Activated CD4-positive, alpha-beta memory T cell treated with anti-CD3 and anti-CD28 coated beads for 36 hours (primary cell): ENCODE data around the gene QSOX2. TPM values are rescaled to one million over a fixed set of nuclear protein-coding genes. Genes with fewer than 3 reads are reported as not detected.

ENCODE experiments used
- CTCF ChIA-PET: fragments of 350-600 bp; sonication (Branson Sonifier 250); formaldehyde crosslinking; loops from one replicate; lab custom pipeline; 2021; ENCODE audit warnings: antibody characterized with exemption, inconsistent platforms; lab: Charles Lee
- POLR2A ChIA-PET: fragments of 350-600 bp; sonication (Branson Sonifier 250); formaldehyde crosslinking; loops from one replicate; lab custom pipeline; 2021; ENCODE audit warnings: antibody characterized with exemption; lab: Charles Lee
- DNase-seq: peaks from one replicate; pipeline ENCODE4 v3.0.0-alpha.2; 2020
- H3K27ac Mint-ChIP-seq: one replicate; pipeline ENCODE4 v1.8.0; 2021; ENCODE audit warnings: mixed read lengths
- H3K27me3 Mint-ChIP-seq: one replicate; pipeline ENCODE4 v1.8.0; 2021; ENCODE audit warnings: mixed read lengths
- H3K36me3 Mint-ChIP-seq: one replicate; pipeline ENCODE4 v1.8.0; 2021; ENCODE audit warnings: mixed read lengths
- H3K4me1 Mint-ChIP-seq: one replicate; pipeline ENCODE4 v1.8.0; 2021; ENCODE audit warnings: low read depth, mixed read lengths
- H3K4me3 Mint-ChIP-seq: one replicate; pipeline ENCODE4 v1.8.0; 2021; ENCODE audit warnings: mild to moderate bottlenecking, mixed read lengths
- H3K9me3 Mint-ChIP-seq: one replicate; pipeline ENCODE4 v1.8.0; 2021; ENCODE audit warnings: mixed read lengths
- intact Hi-C: fragments of 100-400 bp; cut with micrococcal nuclease; formaldehyde crosslinking; loops from one replicate; pipeline ENCODE4 v1.15.1; 2023
- total RNA-seq, 2 experiments: library from RNA; stranded (reverse); gene quantifications; one replicate each; pipeline ENCODE4 v1.2.3, GENCODE V29; 2021

QSOX2 gene
- total RNA-seq, 2 experiments from 2014 or later, result 19.0 to 19.4 TPM

DNA sequence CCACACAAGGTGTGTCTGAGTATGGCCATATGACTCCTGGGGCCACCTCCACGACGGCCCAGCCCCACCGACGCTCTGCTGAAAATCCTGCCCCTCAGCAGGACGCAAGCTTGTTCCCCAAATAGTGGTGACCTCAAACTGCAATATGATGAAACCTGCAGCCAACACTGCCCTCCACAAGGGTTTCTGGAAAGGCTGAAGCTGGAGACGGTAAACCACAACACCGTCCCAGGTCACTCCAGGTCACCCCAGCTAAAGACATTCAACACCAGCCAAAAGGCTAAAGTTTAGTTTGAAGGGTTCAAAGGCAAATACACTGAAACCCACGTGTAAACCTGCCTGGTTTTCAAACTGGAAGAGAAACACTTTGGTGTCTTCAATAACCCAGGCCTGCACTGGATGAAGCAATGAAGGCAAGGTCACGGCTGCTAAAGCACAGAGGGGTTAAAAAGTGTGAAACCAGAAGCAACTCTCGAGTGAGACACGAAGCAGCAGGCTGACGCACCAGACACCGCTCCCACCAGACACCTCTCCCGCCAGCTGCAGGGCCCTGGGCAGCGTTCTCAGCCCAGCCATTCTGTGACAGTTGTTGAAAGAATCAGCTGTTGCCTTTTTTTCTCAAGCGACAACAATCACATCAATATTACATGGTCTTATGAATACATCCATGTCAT lies 38.9 kb downstream of the QSOX2 start:
- ChIA-PET POLR2A (no interaction called here), CTCF (interaction anchor here (0.6 to 1.5 kb wide), 3 partner anchors 10 to 236 kb away, joined by 4 to 7 read pairs (median 4); no protein-coding TSS in a partner anchor)
- H3K36me3 Mint-ChIP-seq, result peaks cover 10% of the 10 kb centered on the region
- no peak for DNase-seq
- H3K27me3 Mint-ChIP-seq, result peaks cover 13% of the 10 kb centered on the region
- H3K4me3 Mint-ChIP-seq, result no peak overlapping the region
- no peaks in the 10 kb centered on the region for H3K4me1 Mint-ChIP-seq
- no peaks in the 10 kb centered on the region for H3K9me3 Mint-ChIP-seq
- intact Hi-C loops, result no loop called here
- H3K27ac Mint-ChIP-seq, result no peak overlapping the region

- ChIA-PET POLR2A (no interaction called here), CTCF (interaction anchor here (1.0 to 1.5 kb wide), 2 partner anchors 9 to 19 kb away, joined by 4 to 7 read pairs; no protein-coding TSS in a partner anchor)
- Mint-ChIP-seq H3K27ac (no peak overlapping the region), H3K4me1 (no peaks in the 10 kb centered on the region), H3K4me3 (no peak overlapping the region), H3K9me3 (no peaks in the 10 kb centered on the region), H3K27me3 (peaks cover 21% of the 10 kb centered on the region), H3K36me3 (peaks cover 10% of the 10 kb centered on the region)
- intact Hi-C loops, result no loop called here
- no peak for DNase-seq
Observed at GRCh38 chr9:136205707-136205992, 40.0 kb downstream of the QSOX2 start.

DNA sequence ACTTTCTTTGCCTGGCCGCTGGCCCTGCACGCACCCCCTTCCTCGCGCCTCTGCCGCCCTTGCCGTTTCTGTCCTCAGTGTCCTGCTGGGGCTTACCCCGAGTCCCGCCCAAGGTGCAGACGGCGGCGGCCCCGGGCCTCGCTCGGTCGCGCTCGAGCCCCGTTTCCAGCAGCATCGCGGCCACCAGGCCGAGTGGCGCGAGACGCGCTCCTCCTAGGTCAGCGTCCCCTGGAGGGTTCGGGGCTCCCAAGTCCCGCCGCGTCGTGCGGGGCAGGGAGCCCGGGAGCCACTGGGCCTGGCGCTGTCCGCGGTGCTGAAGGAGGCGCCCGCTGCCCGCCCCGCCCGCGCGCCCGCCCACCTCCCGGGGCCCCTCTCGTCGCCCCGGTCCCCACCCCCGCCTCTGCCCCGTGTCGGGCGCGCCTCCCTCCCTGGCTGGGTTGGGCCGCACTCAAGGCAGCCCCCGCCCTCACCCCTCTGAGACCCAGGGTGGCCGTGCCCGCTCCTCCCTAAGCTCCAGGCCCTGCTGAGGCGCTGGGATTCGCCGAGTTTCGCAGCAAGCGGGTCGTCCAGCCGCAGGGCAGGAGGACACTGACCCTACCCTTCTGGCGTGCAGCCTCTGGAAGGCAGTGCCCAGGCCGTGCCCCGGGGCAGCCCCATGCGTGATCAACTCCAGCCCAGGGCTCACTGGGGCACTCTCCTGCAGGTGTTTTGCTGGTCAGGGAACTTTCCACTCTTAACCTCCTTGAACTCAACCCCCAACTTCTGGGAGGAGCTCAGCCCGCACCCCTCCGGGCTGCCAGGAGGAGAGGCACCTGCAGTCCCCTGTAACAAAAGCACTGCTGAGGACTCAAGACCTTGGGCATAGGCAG lies 40.5 kb downstream of the QSOX2 start, which contains the start of gene LHX3:
LHX3 (minus strand) TSS at position 291 of the 869 bp plus-strand sequence; CDS start at position 175, 116 bp downstream.
- peak; percentile 28 for DNase-seq
- H3K9me3 Mint-ChIP-seq, result no peaks in the 10 kb centered on the region
- H3K36me3 Mint-ChIP-seq, result peaks cover 10% of the 10 kb centered on the region
- intact Hi-C loops, result no loop called here
- peaks cover 26% of the 10 kb centered on the region for H3K27me3 Mint-ChIP-seq
- no peak within 1 kb of the TSS for H3K4me3 Mint-ChIP-seq
- no peak within 1 kb of the TSS for H3K27ac Mint-ChIP-seq
- no peaks in the 10 kb centered on the region for H3K4me1 Mint-ChIP-seq
- CTCF ChIA-PET, result interaction anchor here (1.5 kb wide), 1 partner anchor 8 kb away, joined by 4 read pairs; no protein-coding TSS in a partner anchor
- POLR2A ChIA-PET, result no interaction called here

GRCh38 chr9:136204145-136204805 lies 41.3 kb downstream of the QSOX2 start:
- Mint-ChIP-seq H3K4me3 (no peak overlapping the region), H3K27ac (no peak overlapping the region), H3K36me3 (peaks cover 8% of the 10 kb centered on the region), H3K4me1 (no peaks in the 10 kb centered on the region), H3K9me3 (no peaks in the 10 kb centered on the region), H3K27me3 (peaks cover 29% of the 10 kb centered on the region)
- no peak for DNase-seq
- CTCF ChIA-PET, result no interaction called here
- intact Hi-C loops, result no loop called here
- POLR2A ChIA-PET, result no interaction called here

GRCh38 chr9:136203408-136204144 lies 42.0 kb downstream of the QSOX2 start:
- Mint-ChIP-seq H3K4me3 (no peak overlapping the region), H3K9me3 (no peaks in the 10 kb centered on the region), H3K36me3 (peaks cover 5% of the 10 kb centered on the region), H3K27me3 (peaks cover 29% of the 10 kb centered on the region), H3K27ac (no peak overlapping the region), H3K4me1 (no peaks in the 10 kb centered on the region)
- DNase-seq, result no peak
- CTCF ChIA-PET, result no interaction called here
- intact Hi-C loops, result no loop called here
- POLR2A ChIA-PET, result no interaction called here

GRCh38 chr9:136202454-136203407 lies 42.9 kb downstream of the QSOX2 start:
- no peak overlapping the region for H3K27ac Mint-ChIP-seq
- H3K9me3 Mint-ChIP-seq, result no peaks in the 10 kb centered on the region
- no peaks in the 10 kb centered on the region for H3K4me1 Mint-ChIP-seq
- ChIA-PET POLR2A (no interaction called here), CTCF (no interaction called here)
- no peak for DNase-seq
- H3K27me3 Mint-ChIP-seq, result peaks cover 37% of the 10 kb centered on the region
- peaks cover 1% of the 10 kb centered on the region for H3K36me3 Mint-ChIP-seq
- no peak overlapping the region for H3K4me3 Mint-ChIP-seq
- intact Hi-C loops, result no loop called here

DNA sequence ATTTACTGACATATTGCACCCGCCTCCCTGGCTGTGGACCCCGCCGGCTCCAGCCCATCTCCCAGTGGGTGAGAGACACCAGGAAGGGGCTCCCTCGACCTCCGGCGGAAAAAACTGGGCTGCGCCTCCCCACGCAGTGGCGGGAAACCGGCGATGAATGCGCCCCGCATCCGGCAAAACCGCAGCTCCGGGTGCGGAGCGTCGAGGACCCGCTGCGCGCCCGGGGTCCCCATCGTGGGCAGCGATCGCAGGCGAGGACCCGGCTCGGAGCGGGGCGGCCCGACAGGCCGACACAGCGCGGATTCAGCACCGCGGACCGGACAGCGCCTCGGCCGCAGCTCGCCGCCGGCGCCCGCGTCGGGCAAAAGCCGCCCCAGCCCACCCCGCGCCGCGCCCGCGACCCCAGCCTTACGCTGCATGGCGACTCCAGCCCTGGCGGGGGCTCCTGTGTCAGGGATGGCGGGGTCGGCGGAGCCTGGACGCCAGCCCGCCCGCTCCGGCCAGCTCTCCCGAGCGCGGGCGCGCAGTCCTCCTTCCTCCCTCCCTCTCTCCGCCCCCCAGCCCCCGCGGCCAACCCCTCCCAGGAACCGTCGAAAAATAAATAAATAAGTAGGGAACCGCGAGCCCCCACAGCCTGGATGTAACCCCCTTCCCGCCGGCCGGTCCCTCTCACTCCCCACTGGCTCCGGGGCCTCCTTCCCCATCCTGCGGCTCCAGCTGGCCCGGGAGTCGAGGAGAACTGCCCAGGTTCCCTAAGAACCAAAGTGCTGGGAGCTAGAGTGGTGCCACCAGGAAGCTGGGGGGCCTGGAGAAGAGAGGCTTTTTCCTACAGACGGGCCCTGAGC lies 43.8 kb downstream of the QSOX2 start:
- intact Hi-C loops, result no loop called here

GRCh38 chr9:136201174-136201573 lies 44.4 kb downstream of the QSOX2 start:
- no peak overlapping the region for H3K27ac Mint-ChIP-seq
- CTCF ChIA-PET, result no interaction called here
- no peaks in the 10 kb centered on the region for H3K9me3 Mint-ChIP-seq
- H3K4me3 Mint-ChIP-seq, result no peak overlapping the region
- no peaks in the 10 kb centered on the region for H3K36me3 Mint-ChIP-seq
- H3K27me3 Mint-ChIP-seq, result peaks cover 46% of the 10 kb centered on the region
- POLR2A ChIA-PET, result no interaction called here
- H3K4me1 Mint-ChIP-seq, result peaks cover 2% of the 10 kb centered on the region
- intact Hi-C loops, result no loop called here
- DNase-seq, result no peak

More for the DNA sequence above, 43.8 kb downstream of the QSOX2 start:
- H3K27me3 Mint-ChIP-seq, result peaks cover 39% of the 10 kb centered on the region
- peaks cover under 1% of the 10 kb centered on the region for H3K4me1 Mint-ChIP-seq
- no peak overlapping the region for H3K27ac Mint-ChIP-seq
- POLR2A ChIA-PET, result no interaction called here
- no peaks in the 10 kb centered on the region for H3K9me3 Mint-ChIP-seq
- H3K4me3 Mint-ChIP-seq, result no peak overlapping the region
- CTCF ChIA-PET, result no interaction called here
- no peaks in the 10 kb centered on the region for H3K36me3 Mint-ChIP-seq
- no peak for DNase-seq

DNA sequence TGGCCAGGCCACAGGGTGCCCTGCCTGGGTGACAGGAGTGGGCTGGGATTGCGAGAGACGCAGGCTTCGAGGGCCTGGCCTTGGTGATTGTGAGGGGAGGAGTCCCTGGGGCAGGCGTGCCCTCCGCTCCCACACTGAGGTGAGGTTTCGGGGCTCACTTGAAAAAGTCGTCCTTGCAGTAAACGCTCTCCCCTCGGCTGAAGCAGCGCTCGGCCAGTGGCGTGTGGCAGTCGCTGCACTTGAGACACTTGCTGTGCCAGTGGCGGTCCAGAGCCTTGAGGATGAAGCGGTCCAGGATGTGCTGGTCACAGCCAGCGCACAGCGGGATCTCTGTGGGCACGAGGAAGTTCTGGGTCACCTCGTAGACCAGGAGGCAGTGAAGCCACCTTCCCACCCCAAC lies 45.2 kb downstream of the QSOX2 start:
- H3K27me3 Mint-ChIP-seq, result peaks cover 48% of the 10 kb centered on the region
- no peaks in the 10 kb centered on the region for H3K36me3 Mint-ChIP-seq
- peaks cover 2% of the 10 kb centered on the region for H3K4me1 Mint-ChIP-seq
- H3K9me3 Mint-ChIP-seq, result no peaks in the 10 kb centered on the region
- CTCF ChIA-PET, result no interaction called here
- no peak for DNase-seq
- POLR2A ChIA-PET, result no interaction called here
- intact Hi-C loops, result no loop called here
- H3K4me3 Mint-ChIP-seq, result no peak overlapping the region
- H3K27ac Mint-ChIP-seq, result no peak overlapping the region

DNA sequence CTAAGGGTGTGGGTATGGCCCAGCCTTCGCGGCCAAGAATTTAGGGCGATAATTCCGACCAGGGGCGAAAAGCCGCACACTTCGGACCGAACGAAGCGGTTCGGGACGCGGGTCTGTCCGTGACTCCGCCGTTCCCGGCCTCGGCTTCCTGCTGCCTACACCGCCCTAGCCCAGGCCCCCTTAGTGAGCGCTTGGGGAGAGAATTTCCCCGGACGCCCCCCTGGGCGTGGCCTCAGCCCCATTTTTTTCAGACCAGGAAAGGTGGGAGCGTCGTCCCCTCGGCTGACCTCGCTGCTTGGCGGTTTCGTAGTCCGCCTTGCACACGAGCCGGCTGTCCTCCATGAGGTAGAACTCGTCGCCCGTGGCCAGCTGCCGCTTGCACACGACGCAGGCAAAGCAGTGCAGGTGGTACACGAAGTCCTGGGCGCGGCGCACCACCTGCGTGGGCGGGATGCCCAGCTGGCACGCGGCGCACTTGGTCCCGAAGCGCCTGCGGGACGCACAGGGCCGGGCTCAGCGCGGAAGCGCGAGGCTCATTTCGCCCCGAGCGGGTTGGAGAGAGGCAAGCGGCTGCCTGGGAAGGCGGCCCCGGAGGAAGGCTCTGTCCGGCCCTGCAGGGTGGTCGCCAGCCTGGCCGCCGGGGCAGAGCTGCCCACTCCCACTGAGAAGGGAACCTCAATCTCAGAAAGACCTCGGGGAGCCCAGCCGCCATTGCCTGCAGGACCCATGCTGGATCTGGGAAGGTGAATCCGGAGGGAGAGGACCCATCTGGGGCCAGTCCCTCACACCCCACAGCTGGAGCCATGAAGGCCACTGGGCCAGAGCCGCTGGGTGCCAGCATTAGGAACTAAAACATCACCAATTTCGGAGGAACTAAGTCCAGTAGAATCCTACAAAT lies 46.0 kb downstream of the QSOX2 start:
- Mint-ChIP-seq H3K27me3 (peaks cover 56% of the 10 kb centered on the region), H3K4me3 (no peak overlapping the region), H3K4me1 (peaks cover 2% of the 10 kb centered on the region), H3K36me3 (no peaks in the 10 kb centered on the region), H3K27ac (no peak overlapping the region), H3K9me3 (no peaks in the 10 kb centered on the region)
- POLR2A ChIA-PET, result no interaction called here
- intact Hi-C loops, result no loop called here
- CTCF ChIA-PET, result no interaction called here
- DNase-seq, result no peak
